ENCODE measurements around the gene ACTRT2. TPM values are rescaled to one million over a fixed set of nuclear protein-coding genes. Genes with fewer than 3 reads are reported as not detected.

The ACTRT2 gene
- total and polyA plus RNA-seq, 10 donors = not detected

- WGBS, 5 donors = 83 to 94% (median 94%) methylated on average over 6 of the region's 6 CpGs
- peaks cover 0 to 83% (median 11%) of the 10 kb centered on the region in 7 donors for H3K27me3 ChIP-seq (replicated peaks in 1 of 7)
- TF ChIP-seq POLR2AphosphoS5 (IDR thresholded peaks at IDR 0.05) (no peak), POLR2A (IDR thresholded peaks at IDR 0.05) (no peak)
- TF ChIP-seq, protein P1, sequence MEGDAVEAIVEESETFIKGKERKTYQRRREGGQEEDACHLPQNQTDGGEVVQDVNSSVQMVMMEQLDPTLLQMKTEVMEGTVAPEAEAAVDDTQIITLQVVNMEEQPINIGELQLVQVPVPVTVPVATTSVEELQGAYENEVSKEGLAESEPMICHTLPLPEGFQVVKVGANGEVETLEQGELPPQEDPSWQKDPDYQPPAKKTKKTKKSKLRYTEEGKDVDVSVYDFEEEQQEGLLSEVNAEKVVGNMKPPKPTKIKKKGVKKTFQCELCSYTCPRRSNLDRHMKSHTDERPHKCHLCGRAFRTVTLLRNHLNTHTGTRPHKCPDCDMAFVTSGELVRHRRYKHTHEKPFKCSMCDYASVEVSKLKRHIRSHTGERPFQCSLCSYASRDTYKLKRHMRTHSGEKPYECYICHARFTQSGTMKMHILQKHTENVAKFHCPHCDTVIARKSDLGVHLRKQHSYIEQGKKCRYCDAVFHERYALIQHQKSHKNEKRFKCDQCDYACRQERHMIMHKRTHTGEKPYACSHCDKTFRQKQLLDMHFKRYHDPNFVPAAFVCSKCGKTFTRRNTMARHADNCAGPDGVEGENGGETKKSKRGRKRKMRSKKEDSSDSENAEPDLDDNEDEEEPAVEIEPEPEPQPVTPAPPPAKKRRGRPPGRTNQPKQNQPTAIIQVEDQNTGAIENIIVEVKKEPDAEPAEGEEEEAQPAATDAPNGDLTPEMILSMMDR (IDR thresholded peaks at IDR 0.05 in 8 of 11, conservative IDR thresholded peaks at IDR 0.05 in 3 of 11) = no peak
Observed at GRCh38 chr1:3009021-3009420, 12.2 kb upstream of the ACTRT2 start.

DNA sequence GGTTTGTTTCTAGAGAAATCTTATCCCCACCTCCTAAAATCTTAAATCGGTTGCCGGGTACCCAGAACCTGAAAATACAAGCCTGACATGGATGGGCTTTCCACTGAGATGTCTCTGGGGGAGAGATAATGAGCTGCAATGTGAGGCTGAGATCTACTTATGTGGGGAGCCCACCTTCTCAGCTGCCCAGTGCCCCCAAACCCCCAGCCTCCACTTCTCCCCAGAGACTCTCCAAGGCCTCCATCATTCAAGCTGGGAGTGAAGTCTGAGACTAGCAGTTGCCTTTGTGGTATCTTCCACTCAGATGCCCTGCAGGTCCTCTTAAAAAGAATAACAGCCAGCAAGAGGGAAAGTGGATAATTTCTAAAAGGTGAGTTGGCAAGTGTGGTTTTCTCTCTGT is 11.7 kb upstream of the ACTRT2 start:
- Histone ChIP-seq H3K9me3 (peaks cover 0 to 36% (median 30%) of the 10 kb centered on the region in 8 donors), H3K27me3 (replicated peaks in 1 of 7) (peaks cover 0 to 83% (median 15%) of the 10 kb centered on the region in 7 donors), H3K4me1 (peaks cover 0 to 19% (median 9%) of the 10 kb centered on the region in 6 donors), H3K36me3 (no peaks in the 10 kb centered on the region), H3K4me3 (no peak overlapping the region), H3K27ac (no peak overlapping the region)
- 93 to 100% (median 96%) methylated on average over 2 of the region's 2 CpGs for WGBS, 5 donors
- TF ChIP-seq POLR2AphosphoS5 (IDR thresholded peaks at IDR 0.05) = no peak
- TF ChIP-seq, protein P1 (IDR thresholded peaks at IDR 0.05 in 8 of 11, conservative IDR thresholded peaks at IDR 0.05 in 3 of 11) = no peak
- DNase-seq = no peak
- intact Hi-C loops (cut with DNase I; ENCODE audit: low total_unique reads) = no loop called here

More at GRCh38 chr1:3009021-3009420, 12.2 kb upstream of the ACTRT2 start:
- no peak overlapping the region for H3K4me3 ChIP-seq
- peaks cover 0 to 22% (median 9%) of the 10 kb centered on the region in 6 donors for H3K4me1 ChIP-seq
- H3K36me3 ChIP-seq = no peaks in the 10 kb centered on the region
- DNase-seq = peak; percentile 46
- no peak overlapping the region for H3K27ac ChIP-seq
- peaks cover 0 to 36% (median 30%) of the 10 kb centered on the region in 8 donors for H3K9me3 ChIP-seq
- intact Hi-C loops (cut with DNase I; ENCODE audit: low total_unique reads) = no loop called here

GRCh38 chr1:3011127-3011526 is 10.1 kb upstream of the ACTRT2 start:
- intact Hi-C loops (cut with DNase I; ENCODE audit: low total_unique reads) = loop anchor here (5.0 kb wide), 1 partner anchor 411 kb away; no protein-coding TSS in a partner anchor
- no peaks in the 10 kb centered on the region for H3K36me3 ChIP-seq
- peaks cover 0 to 82% (median 21%) of the 10 kb centered on the region in 7 donors for H3K27me3 ChIP-seq (replicated peaks in 1 of 7)
- no peak for DNase-seq
- TF ChIP-seq POLR2AphosphoS5 (IDR thresholded peaks at IDR 0.05) = no peak
- no peak for TF ChIP-seq POLR2A (IDR thresholded peaks at IDR 0.05)
- TF ChIP-seq, protein P1 (IDR thresholded peaks at IDR 0.05 in 8 of 11, conservative IDR thresholded peaks at IDR 0.05 in 3 of 11) = no peak
- no peak overlapping the region for H3K27ac ChIP-seq
- peaks cover 0 to 13% (median 9%) of the 10 kb centered on the region in 6 donors for H3K4me1 ChIP-seq
- H3K9me3 ChIP-seq = peaks cover 0 to 35% (median 30%) of the 10 kb centered on the region in 8 donors
- no peak overlapping the region for H3K4me3 ChIP-seq
- 89 to 95% (median 92%) methylated on average over 10 of the region's 10 CpGs for WGBS, 5 donors

DNA sequence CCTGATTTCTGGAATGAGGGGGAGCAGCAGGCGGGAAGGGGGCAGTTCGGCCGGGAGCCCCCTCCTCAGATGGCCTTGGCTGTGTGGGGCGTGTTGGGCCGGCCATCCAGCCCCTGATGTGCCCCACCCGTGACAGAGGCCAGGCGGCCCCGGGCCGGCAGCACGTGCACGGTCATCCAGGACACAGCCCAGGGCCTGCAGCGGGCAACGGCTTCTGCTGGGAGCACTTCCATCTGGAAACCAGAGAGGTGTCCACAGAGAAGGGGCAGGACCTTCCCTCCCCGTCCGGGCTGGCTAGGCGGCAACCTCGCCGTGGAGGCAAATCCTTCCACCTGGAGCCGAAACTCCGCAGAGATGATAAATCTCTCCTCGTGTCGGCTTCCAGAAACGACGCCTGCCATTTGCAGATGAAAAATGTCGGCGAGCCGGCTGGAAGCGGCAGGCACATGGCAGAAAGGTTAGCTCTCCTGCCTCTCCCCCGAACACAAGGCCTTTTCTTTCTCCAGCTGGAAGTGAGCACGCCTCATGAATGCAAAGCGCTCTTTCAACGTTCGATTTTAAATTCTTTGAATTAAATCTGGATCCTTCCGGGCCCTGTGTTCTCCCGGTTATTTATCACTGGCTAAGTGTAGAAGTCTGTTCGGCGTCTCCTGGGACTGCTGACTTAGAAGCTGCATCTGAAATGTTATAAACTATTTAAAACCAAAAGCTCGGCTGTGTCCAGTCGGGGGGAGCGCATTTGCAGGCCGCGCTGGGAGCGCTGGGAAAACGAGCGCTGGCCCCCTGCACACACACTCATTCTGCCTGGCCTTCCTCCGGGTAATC is 9.4 kb upstream of the ACTRT2 start:
- intact Hi-C loops (cut with DNase I; ENCODE audit: low total_unique reads) = loop anchor here (5.0 kb wide), 1 partner anchor 410 kb away; no protein-coding TSS in a partner anchor
- 67 to 74% (median 71%) methylated on average over 32 to 46 of the region's 46 CpGs for WGBS, 5 donors
- H3K4me1 ChIP-seq = peaks cover 0 to 13% (median 9%) of the 10 kb centered on the region in 6 donors
- no peak overlapping the region for H3K27ac ChIP-seq
- TF ChIP-seq POLR2AphosphoS5 (IDR thresholded peaks at IDR 0.05) (no peak), POLR2A (IDR thresholded peaks at IDR 0.05) (no peak)
- TF ChIP-seq, protein P1 (IDR thresholded peaks at IDR 0.05 in 8 of 11, conservative IDR thresholded peaks at IDR 0.05 in 3 of 11) = no peak
- no peaks in the 10 kb centered on the region for H3K36me3 ChIP-seq
- peaks cover 0 to 27% (median 24%) of the 10 kb centered on the region in 8 donors for H3K9me3 ChIP-seq
- no peak overlapping the region for H3K4me3 ChIP-seq
- peaks cover 0 to 82% (median 21%) of the 10 kb centered on the region in 7 donors for H3K27me3 ChIP-seq (replicated peaks in 1 of 7)
- peak; percentile 47 for DNase-seq
